ENCODE data around the gene CIAO2A.

- TF ChIP-seq, protein P1, sequence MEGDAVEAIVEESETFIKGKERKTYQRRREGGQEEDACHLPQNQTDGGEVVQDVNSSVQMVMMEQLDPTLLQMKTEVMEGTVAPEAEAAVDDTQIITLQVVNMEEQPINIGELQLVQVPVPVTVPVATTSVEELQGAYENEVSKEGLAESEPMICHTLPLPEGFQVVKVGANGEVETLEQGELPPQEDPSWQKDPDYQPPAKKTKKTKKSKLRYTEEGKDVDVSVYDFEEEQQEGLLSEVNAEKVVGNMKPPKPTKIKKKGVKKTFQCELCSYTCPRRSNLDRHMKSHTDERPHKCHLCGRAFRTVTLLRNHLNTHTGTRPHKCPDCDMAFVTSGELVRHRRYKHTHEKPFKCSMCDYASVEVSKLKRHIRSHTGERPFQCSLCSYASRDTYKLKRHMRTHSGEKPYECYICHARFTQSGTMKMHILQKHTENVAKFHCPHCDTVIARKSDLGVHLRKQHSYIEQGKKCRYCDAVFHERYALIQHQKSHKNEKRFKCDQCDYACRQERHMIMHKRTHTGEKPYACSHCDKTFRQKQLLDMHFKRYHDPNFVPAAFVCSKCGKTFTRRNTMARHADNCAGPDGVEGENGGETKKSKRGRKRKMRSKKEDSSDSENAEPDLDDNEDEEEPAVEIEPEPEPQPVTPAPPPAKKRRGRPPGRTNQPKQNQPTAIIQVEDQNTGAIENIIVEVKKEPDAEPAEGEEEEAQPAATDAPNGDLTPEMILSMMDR (IDR thresholded peaks at IDR 0.05; ENCODE audit: poor library complexity) = no peak
- TF ChIP-seq EZH2 (IDR thresholded peaks at IDR 0.05; ENCODE audit: borderline replicate concordance) (no peak), EZH2phosphoT487 (IDR thresholded peaks at IDR 0.05; ENCODE audit: low read depth, severe bottlenecking, unreplicated experiment) (no peak)
These were observed 43.2 kb downstream of the CIAO2A start for GRCh38 chr15:64050281-64051092.
